Activated CD4-positive, alpha-beta T cell treated with anti-CD3 and anti-CD28 coated beads, Interleukin-2, amount 10 ng/mL, durations not matched to agents 24 days and 14 days (primary cell): ENCODE results near the gene POLA1. TPM values are rescaled to one million over a fixed set of nuclear protein-coding genes. Genes with fewer than 3 reads are reported as not detected.

ENCODE experiments used
- DNase-seq: peaks from one replicate; pipeline ENCODE4 v3.0.0; 2022
- H3K27ac Mint-ChIP-seq: one replicate; pipeline ENCODE4 v1.8.0; 2022; ENCODE audit warnings: mild to moderate bottlenecking, mixed read lengths
- H3K27me3 Mint-ChIP-seq: one replicate; pipeline ENCODE4 v1.8.0; 2022; ENCODE audit warnings: mixed read lengths
- H3K36me3 Mint-ChIP-seq: one replicate; pipeline ENCODE4 v1.8.0; 2022; ENCODE audit warnings: low read depth, mild to moderate bottlenecking, mixed read lengths
- H3K4me1 Mint-ChIP-seq: one replicate; pipeline ENCODE4 v1.8.0; 2021; ENCODE audit warnings: mixed read lengths
- H3K4me3 Mint-ChIP-seq: one replicate; pipeline ENCODE4 v1.8.0; 2022; ENCODE audit warnings: mild to moderate bottlenecking, moderate library complexity, mixed read lengths
- H3K9me3 Mint-ChIP-seq: one replicate; pipeline ENCODE4 v1.8.0; 2021; ENCODE audit warnings: mixed read lengths
- intact Hi-C: fragments of 100-400 bp; cut with micrococcal nuclease; formaldehyde crosslinking; loops from one replicate; pipeline ENCODE4 v1.15.1; 2023
- total RNA-seq: library from RNA; stranded (reverse); gene quantifications from 2 replicates; pipeline ENCODE4 v1.2.3, GENCODE V29; 2022

POLA1 gene
- total RNA-seq, 1 donor from 2014 or later = 42.6 TPM

DNA sequence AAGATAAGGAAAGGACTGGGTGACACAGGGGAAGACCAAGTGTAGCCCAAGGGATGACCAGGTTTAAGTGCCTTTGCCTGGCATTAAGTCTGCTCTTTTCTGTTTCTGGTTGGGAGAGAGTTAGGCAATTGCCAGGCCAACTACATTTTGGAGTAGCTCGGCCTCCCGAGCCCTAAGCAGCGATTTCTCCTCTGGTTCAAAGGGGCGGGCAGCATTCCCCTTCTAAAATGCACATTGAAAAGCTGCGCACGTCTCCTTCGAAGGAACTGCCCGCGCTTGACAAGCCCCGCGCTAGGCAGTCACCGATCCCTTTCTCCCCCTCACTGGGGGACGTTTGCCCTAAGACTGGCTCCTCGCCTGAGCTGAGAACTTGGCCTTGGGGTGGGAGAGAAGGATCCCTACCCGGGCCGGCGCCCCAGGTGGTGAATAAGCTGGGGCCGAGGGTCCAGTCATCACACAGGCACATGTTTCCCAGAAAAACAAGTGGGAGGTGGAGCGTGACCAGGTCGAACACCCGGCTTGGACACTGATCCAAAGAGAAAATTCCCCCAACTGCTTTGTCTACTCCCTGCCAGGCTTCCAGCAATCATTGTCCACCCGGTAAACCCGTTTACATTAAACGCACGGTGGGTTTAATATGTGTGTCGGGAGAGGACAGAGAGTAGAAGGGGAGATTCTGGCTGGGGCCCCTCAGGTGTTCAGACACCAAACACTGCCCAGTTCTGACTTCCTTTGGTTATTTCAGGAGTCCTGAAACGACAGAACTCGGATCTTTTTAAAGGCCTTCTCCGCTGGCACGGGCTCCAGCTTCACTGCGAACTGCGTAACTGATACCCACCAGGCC lies 318.1 kb downstream of the POLA1 start:
- intact Hi-C loops = loop anchor here (5.0 to 10.0 kb wide), 2 partner anchors 175 to 1677 kb away; partner anchors contain the start of gene PTCHD1
- DNase-seq = no peak
- Mint-ChIP-seq H3K27ac (no peak overlapping the region), H3K4me3 (no peak overlapping the region), H3K27me3 (peaks cover 70% of the 10 kb centered on the region), H3K4me1 (peaks cover 7% of the 10 kb centered on the region), H3K9me3 (no peaks in the 10 kb centered on the region), H3K36me3 (peaks cover 2% of the 10 kb centered on the region)

- Mint-ChIP-seq H3K4me1 (peaks cover 6% of the 10 kb centered on the region), H3K9me3 (no peaks in the 10 kb centered on the region), H3K27ac (no peak overlapping the region), H3K27me3 (peaks cover 73% of the 10 kb centered on the region), H3K4me3 (peak overlapping the region; percentile 37), H3K36me3 (peaks cover 2% of the 10 kb centered on the region)
- no peak for DNase-seq
- intact Hi-C loops = loop anchor here (5.0 to 10.0 kb wide), 2 partner anchors 175 to 1678 kb away; partner anchors contain the start of gene PTCHD1
These were observed 318.7 kb downstream of the POLA1 start for GRCh38 chrX:25012433-25012735.

GRCh38 chrX:25012793-25013631 lies 319.3 kb downstream of the POLA1 start:
- DNase-seq = peak; percentile 69
- peaks cover 2% of the 10 kb centered on the region for H3K36me3 Mint-ChIP-seq
- intact Hi-C loops = loop anchor here (5.0 to 10.0 kb wide), 2 partner anchors 176 to 1678 kb away; partner anchors contain the start of gene PTCHD1
- H3K4me3 Mint-ChIP-seq = peak overlapping the region; percentile 81
- H3K4me1 Mint-ChIP-seq = peaks cover 9% of the 10 kb centered on the region
- H3K27me3 Mint-ChIP-seq = peaks cover 72% of the 10 kb centered on the region
- no peak overlapping the region for H3K27ac Mint-ChIP-seq
- no peaks in the 10 kb centered on the region for H3K9me3 Mint-ChIP-seq

DNA sequence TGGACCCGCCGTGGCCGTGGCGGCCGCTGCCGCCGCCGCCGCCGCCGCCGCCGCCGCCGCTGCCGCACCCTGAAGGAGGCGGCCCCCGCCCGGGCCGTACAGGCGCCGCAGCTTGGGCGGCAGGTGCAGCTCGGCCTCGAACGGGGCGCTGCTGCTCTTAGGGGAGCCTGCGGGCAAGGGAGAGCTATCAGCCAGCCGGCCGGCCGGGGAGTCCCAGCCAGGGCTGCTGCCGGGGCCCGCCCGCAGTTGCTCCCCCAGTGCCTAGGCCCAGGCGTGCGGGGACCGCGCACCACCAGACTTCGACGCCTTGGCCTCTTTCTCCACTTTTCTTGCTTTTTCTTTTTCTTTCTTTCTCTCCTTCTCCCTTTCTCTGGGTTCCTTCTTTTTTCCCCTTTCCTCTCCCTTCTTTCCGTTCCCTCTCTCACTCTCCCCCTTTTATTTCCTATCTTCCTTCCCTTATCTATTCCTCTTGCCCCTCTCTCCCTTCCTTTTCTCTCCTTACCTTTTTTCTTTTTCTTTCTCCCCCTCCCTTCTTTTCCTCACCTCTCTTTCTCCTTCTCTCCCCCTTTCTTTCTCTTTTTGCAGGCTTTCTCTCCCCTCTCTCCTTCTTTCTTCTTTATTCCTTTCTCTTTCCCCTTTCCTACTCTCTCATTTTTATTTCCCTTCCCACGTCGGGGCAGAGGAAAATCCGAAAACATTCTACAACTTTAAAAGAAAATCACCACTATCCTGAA lies 320.1 kb downstream of the POLA1 start:
- Mint-ChIP-seq H3K9me3 (no peaks in the 10 kb centered on the region), H3K27me3 (peaks cover 71% of the 10 kb centered on the region), H3K36me3 (peaks cover 2% of the 10 kb centered on the region), H3K4me1 (peaks cover 10% of the 10 kb centered on the region), H3K27ac (peak overlapping the region; percentile 29), H3K4me3 (peak overlapping the region; percentile 62)
- DNase-seq = no peak
- intact Hi-C loops = loop anchor here (5.0 to 10.0 kb wide), 2 partner anchors 176 to 1679 kb away; partner anchors contain the start of gene PTCHD1

- H3K27ac Mint-ChIP-seq = no peak overlapping the region
- DNase-seq = no peak
- peak overlapping the region; percentile 62 for H3K4me3 Mint-ChIP-seq
- H3K36me3 Mint-ChIP-seq = peaks cover 2% of the 10 kb centered on the region
- no peaks in the 10 kb centered on the region for H3K9me3 Mint-ChIP-seq
- H3K27me3 Mint-ChIP-seq = peaks cover 70% of the 10 kb centered on the region
- H3K4me1 Mint-ChIP-seq = peaks cover 11% of the 10 kb centered on the region
- intact Hi-C loops = loop anchor here (5.0 to 10.0 kb wide), 2 partner anchors 177 to 1680 kb away; partner anchors contain the start of gene PTCHD1
These were observed 320.7 kb downstream of the POLA1 start for GRCh38 chrX:25014366-25014838.

GRCh38 chrX:25015486-25016360 lies 322.0 kb downstream of the POLA1 start, which contains the start of gene ARX:
TSS of gene ARX (minus strand) at chrX:25015965. CDS start at chrX:25015737, 228 bp downstream.
- Mint-ChIP-seq H3K27ac (peak within 1 kb of the TSS; percentile 45), H3K4me3 (no peak within 1 kb of the TSS), H3K27me3 (peaks cover 64% of the 10 kb centered on the region), H3K36me3 (peaks cover under 1% of the 10 kb centered on the region), H3K4me1 (peaks cover 15% of the 10 kb centered on the region), H3K9me3 (no peaks in the 10 kb centered on the region)
- peak; percentile 69 for DNase-seq
- intact Hi-C loops = loop anchor here (10.0 kb wide), 1 partner anchor 1681 kb away; the partner anchor contains the start of gene PTCHD1

GRCh38 chrX:25016361-25016671 lies 322.6 kb downstream of the POLA1 start:
- peaks cover 17% of the 10 kb centered on the region for H3K4me1 Mint-ChIP-seq
- peak overlapping the region; percentile 45 for H3K27ac Mint-ChIP-seq
- H3K9me3 Mint-ChIP-seq = no peaks in the 10 kb centered on the region
- no peak overlapping the region for H3K4me3 Mint-ChIP-seq
- peaks cover 64% of the 10 kb centered on the region for H3K27me3 Mint-ChIP-seq
- no peak for DNase-seq
- intact Hi-C loops = loop anchor here (10.0 kb wide), 1 partner anchor 1682 kb away; the partner anchor contains the start of gene PTCHD1
- no peaks in the 10 kb centered on the region for H3K36me3 Mint-ChIP-seq

DNA sequence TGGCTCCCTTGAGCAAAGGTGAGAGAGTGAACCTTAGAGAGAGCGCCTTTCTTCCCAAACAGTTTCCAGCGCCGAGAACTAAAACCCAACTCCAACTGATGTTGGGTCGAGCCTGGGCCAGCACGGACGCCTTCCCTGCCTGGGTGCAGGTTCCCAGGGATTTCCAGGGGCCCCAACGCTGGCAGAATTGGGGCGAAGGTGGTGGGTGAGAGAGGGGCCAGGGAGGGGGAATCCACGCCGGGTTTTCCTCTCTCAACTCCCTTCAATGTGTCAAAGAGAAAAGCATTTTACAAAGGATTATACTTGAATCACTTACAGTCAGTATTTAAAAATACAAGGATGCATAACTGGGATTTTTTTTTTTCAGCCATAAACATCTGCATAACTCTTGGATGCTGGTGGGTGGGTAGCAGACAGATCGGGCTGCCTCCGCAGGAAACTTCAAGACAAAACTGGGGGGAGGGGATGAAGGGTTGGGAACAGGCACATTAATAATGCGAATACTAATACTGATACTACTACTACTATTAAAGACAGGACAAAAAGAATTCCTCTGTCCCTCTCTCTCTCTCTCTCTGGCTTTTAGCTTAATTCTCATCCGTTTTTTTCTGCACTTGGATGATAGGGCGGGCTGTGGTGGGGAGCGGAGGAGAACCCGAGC lies 323.4 kb downstream of the POLA1 start:
- H3K4me3 Mint-ChIP-seq = peak overlapping the region; percentile 28
- H3K9me3 Mint-ChIP-seq = no peaks in the 10 kb centered on the region

GRCh38 chrX:25017667-25018247 lies 324.0 kb downstream of the POLA1 start:
- Mint-ChIP-seq H3K4me3 (peak overlapping the region; percentile 28), H3K27ac (no peak overlapping the region), H3K27me3 (peaks cover 68% of the 10 kb centered on the region), H3K4me1 (peaks cover 21% of the 10 kb centered on the region), H3K9me3 (no peaks in the 10 kb centered on the region), H3K36me3 (no peaks in the 10 kb centered on the region)
- intact Hi-C loops = loop anchor here (10.0 kb wide), 1 partner anchor 1683 kb away; the partner anchor contains the start of gene PTCHD1
- DNase-seq = no peak

More for the DNA sequence above, 323.4 kb downstream of the POLA1 start:
- H3K27me3 Mint-ChIP-seq = peaks cover 67% of the 10 kb centered on the region
- H3K36me3 Mint-ChIP-seq = no peaks in the 10 kb centered on the region
- H3K27ac Mint-ChIP-seq = no peak overlapping the region
- intact Hi-C loops = loop anchor here (10.0 kb wide), 1 partner anchor 1682 kb away; the partner anchor contains the start of gene PTCHD1
- peaks cover 20% of the 10 kb centered on the region for H3K4me1 Mint-ChIP-seq
- DNase-seq = no peak

- Mint-ChIP-seq H3K4me3 (no peak overlapping the region), H3K27ac (no peak overlapping the region)
These were observed 325.0 kb downstream of the POLA1 start for GRCh38 chrX:25018682-25019081.

GRCh38 chrX:25019707-25020390 lies 326.1 kb downstream of the POLA1 start:
- Mint-ChIP-seq H3K9me3 (no peaks in the 10 kb centered on the region), H3K27ac (no peak overlapping the region), H3K4me3 (no peak overlapping the region), H3K36me3 (no peaks in the 10 kb centered on the region), H3K27me3 (peaks cover 75% of the 10 kb centered on the region), H3K4me1 (peaks cover 15% of the 10 kb centered on the region)
- intact Hi-C loops = loop anchor here (2.0 to 10.0 kb wide), 4 partner anchors 13 to 1685 kb away; partner anchors contain the start of gene PTCHD1
- DNase-seq = no peak

More at GRCh38 chrX:25018682-25019081, 325.0 kb downstream of the POLA1 start:
- H3K27me3 Mint-ChIP-seq = peaks cover 71% of the 10 kb centered on the region
- H3K4me1 Mint-ChIP-seq = peaks cover 19% of the 10 kb centered on the region
- DNase-seq = no peak
- no peaks in the 10 kb centered on the region for H3K9me3 Mint-ChIP-seq
- intact Hi-C loops = loop anchor here (10.0 kb wide), 1 partner anchor 1684 kb away; the partner anchor contains the start of gene PTCHD1
- H3K36me3 Mint-ChIP-seq = no peaks in the 10 kb centered on the region
